Glutamatergic neuron (in vitro differentiated cells): Measurements from ENCODE around the gene ZNF444. TPM values are rescaled to one million over a fixed set of nuclear protein-coding genes. Genes with fewer than 3 reads are reported as not detected.

Experiments used
- DNase-seq: peaks from one replicate; pipeline ENCODE4 v3.0.0; 2022
- H3K27ac Mint-ChIP-seq: one replicate; pipeline ENCODE4 v1.8.0; 2020; ENCODE audit warnings: mild to moderate bottlenecking, mixed read lengths, inconsistent platforms; ENCODE audit not compliant: unreplicated experiment
- H3K27me3 Mint-ChIP-seq: one replicate; pipeline ENCODE4 v1.8.0; 2020; ENCODE audit warnings: mild to moderate bottlenecking, moderate library complexity, mixed read lengths, inconsistent platforms; ENCODE audit not compliant: unreplicated experiment
- H3K36me3 Mint-ChIP-seq: one replicate; pipeline ENCODE4 v1.8.0; 2020; ENCODE audit warnings: mild to moderate bottlenecking, mixed read lengths, inconsistent platforms; ENCODE audit not compliant: unreplicated experiment
- H3K4me1 Mint-ChIP-seq: one replicate; pipeline ENCODE4 v1.8.0; 2020; ENCODE audit warnings: mild to moderate bottlenecking, low read depth, mixed read lengths, inconsistent platforms; ENCODE audit not compliant: unreplicated experiment
- H3K4me3 Mint-ChIP-seq: one replicate; pipeline ENCODE4 v1.8.0; 2020; ENCODE audit warnings: mild to moderate bottlenecking, mixed read lengths, inconsistent platforms; ENCODE audit not compliant: unreplicated experiment
- H3K9me3 Mint-ChIP-seq: one replicate; pipeline ENCODE4 v1.8.0; 2020; ENCODE audit warnings: mild to moderate bottlenecking, moderate library complexity, mixed read lengths, inconsistent platforms; ENCODE audit not compliant: unreplicated experiment
- total RNA-seq: library from RNA; stranded (reverse); fragmentation: NEBNext Ultra II Directional; extraction: Animal tissue kit (Norgen Biotek cat#: 25700); gene quantifications from one replicate; pipeline ENCODE4 v1.2.1, GENCODE V29; 2021; ENCODE audit not compliant: unreplicated experiment
- TF ChIP-seq, protein P1 (sequence below): fragments of 200-600 bp; sonication (generic); IDR thresholded peaks from one replicate; pipeline ENCODE4 v1.5.0; 2021; ENCODE audit not compliant: partially characterized antibody, unreplicated experiment

Gene ZNF444
- total RNA-seq, 1 donor from 2014 or later: 56.9 TPM

DNA sequence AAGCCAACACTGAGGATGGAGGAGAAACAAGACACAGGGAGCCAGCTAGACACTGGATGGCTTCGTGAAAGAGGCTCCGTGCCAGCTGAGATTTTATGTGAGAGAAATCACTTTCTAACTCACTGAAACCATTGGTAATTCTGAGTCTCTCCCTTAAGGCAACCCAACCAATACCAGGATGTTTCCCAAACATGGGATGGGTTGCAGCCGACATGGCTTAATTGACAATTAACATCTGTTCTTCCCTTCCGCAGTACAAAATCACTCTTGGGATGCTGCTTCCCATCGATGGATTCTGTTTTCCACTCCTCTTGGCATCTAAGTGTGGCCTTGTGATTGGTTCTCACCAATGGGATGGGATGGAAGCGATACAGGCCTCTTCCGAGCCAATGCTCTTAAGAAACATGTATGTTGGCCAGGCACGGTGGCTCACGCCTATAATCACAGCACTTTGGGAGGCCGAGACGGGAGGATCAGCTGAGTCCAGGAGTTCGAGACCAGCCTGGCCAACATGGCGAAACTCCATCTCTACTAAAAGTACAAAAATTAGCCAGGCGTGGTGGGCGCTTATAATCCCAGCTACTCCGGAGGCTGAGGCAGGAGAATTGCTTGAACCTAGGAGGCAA is 17.7 kb upstream of the ZNF444 start:
- Mint-ChIP-seq H3K36me3 (no peaks in the 10 kb centered on the region), H3K4me3 (peak overlapping the region; percentile 55), H3K27ac (peak overlapping the region; percentile 43), H3K27me3 (peaks cover 14% of the 10 kb centered on the region), H3K9me3 (peaks cover 6% of the 10 kb centered on the region), H3K4me1 (peaks cover 27% of the 10 kb centered on the region)
- no peak for DNase-seq
- TF ChIP-seq, protein P1, sequence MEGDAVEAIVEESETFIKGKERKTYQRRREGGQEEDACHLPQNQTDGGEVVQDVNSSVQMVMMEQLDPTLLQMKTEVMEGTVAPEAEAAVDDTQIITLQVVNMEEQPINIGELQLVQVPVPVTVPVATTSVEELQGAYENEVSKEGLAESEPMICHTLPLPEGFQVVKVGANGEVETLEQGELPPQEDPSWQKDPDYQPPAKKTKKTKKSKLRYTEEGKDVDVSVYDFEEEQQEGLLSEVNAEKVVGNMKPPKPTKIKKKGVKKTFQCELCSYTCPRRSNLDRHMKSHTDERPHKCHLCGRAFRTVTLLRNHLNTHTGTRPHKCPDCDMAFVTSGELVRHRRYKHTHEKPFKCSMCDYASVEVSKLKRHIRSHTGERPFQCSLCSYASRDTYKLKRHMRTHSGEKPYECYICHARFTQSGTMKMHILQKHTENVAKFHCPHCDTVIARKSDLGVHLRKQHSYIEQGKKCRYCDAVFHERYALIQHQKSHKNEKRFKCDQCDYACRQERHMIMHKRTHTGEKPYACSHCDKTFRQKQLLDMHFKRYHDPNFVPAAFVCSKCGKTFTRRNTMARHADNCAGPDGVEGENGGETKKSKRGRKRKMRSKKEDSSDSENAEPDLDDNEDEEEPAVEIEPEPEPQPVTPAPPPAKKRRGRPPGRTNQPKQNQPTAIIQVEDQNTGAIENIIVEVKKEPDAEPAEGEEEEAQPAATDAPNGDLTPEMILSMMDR: no peak

DNA sequence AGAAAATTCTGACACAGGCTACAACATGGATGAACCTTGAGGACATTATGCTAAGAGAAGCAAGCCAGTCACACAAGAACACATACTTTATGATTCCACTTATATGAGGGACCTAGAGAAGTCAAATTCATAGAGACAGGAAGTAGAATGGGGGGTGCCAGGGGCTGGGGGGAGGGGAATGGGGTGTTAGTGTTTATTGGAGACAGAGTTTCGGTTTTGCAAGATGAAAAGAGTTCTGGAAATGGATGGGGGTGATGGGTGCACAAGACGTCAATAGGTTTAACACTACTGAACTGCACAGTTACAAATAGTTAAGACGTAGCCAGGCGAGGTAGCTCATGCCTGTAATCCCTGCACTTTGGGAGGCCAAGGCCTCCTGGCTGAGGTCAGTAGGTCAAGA is 16.5 kb upstream of the ZNF444 start:
- TF ChIP-seq, protein P1: no peak
- DNase-seq: no peak
- Mint-ChIP-seq H3K27me3 (peaks cover 8% of the 10 kb centered on the region), H3K36me3 (no peaks in the 10 kb centered on the region), H3K27ac (no peak overlapping the region), H3K4me3 (no peak overlapping the region), H3K4me1 (peaks cover 18% of the 10 kb centered on the region), H3K9me3 (peaks cover 6% of the 10 kb centered on the region)

DNA sequence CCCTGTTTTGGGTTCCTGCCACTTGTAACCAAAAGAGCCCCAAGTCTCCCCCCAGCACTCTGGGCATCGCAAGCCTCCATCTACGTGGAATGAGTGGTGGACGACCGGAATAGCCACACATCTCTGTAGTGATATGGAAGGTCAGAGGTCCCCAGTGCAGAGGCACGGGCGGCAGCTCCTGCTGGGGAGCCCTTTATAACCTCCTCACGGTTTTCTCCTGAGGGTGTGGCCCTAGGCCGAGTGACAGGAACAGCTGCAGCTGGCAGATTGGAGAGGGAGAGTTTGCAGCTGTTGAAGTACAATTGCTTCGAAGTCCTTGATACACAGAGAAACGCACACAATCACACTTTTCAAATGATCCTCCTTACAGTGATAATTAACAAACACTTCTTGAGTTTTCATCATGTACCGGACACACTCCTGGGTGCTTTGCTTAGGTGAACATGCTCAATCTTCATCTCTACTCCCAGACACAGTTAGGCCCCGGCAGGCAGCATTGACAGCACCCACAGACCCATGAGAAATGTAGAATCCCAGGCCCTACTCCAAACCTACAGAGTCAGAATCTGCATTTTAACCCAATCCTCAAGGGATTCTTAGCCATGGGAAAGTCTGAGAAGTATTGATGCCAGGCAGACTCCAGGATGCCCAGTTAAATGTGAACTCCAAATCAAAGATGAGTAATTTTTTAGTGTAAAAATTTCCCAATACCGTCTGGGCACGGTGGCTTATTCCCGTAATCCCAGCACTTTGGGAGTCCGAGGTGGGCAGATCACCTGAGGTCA is 15.1 kb upstream of the ZNF444 start:
- peaks cover 8% of the 10 kb centered on the region for H3K27me3 Mint-ChIP-seq
- no peaks in the 10 kb centered on the region for H3K36me3 Mint-ChIP-seq
- TF ChIP-seq, protein P1: no peak

DNA sequence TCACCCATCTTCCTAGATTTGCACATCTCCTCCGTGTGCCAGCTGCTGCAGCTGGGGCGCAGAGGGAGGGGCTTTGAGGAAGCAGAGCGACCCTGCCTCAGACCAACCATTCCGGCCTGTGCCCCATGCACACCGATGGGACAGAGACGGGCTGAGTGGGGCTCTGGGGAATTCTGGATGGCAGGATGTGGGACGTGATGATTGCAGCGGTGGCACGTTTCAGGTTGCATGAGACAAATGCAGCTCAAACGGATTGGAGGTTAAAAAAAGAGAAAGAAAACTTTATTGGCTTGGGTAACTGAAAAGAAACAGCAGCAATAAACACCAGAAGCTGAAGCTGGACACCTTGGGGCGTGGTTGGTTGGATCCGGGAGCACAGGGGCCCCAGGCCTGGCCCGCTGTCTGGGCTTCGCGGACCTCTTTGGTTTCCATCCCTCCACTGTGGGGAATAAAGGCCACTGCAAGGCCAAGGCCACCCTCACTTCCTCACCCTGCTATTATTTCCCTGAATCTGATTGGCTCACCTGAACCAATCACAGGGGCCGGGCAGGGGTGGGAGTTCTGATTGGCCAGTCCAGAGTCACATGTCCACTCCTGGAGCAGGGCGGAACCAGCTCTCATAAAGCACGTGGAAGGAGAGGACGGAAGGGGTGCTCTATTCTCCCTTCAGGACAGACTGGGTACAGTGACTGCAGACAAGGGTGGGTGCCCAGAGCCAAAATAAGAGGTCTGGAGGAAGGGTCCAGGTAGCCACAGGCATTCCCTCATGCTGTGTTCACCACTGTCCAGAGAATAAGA is 13.9 kb upstream of the ZNF444 start:
- Mint-ChIP-seq H3K4me3 (no peak overlapping the region), H3K27ac (no peak overlapping the region), H3K36me3 (no peaks in the 10 kb centered on the region), H3K9me3 (peaks cover 2% of the 10 kb centered on the region), H3K4me1 (peaks cover 10% of the 10 kb centered on the region), H3K27me3 (peaks cover 2% of the 10 kb centered on the region)
- DNase-seq: no peak
- TF ChIP-seq, protein P1: no peak

More for the DNA sequence above, 15.1 kb upstream of the ZNF444 start:
- no peak for DNase-seq
- Mint-ChIP-seq H3K4me1 (peaks cover 15% of the 10 kb centered on the region), H3K4me3 (peak overlapping the region; percentile 52), H3K9me3 (peaks cover 6% of the 10 kb centered on the region), H3K27ac (peak overlapping the region; percentile 83)
